Neural cell (in vitro differentiated cells): ENCODE data around the gene PIK3R3. TPM values are rescaled to one million over a fixed set of nuclear protein-coding genes. Genes with fewer than 3 reads are reported as not detected.

ENCODE experiments used
- H2AFZ ChIP-seq: fragments of 200-600, 300-800 bp; sonication (generic), shearing (Covaris generic); 2 replicates; pipeline ENCODE4 v1.6.0; 2014; ENCODE audit warnings: low read depth, mild to moderate bottlenecking, antibody characterized with exemption, low read length, moderate library complexity
- H3F3A ChIP-seq: fragments of 200-600 bp; shearing (Covaris generic); 2 replicates; pipeline ENCODE4 v1.6.1; 2016; ENCODE audit warnings: mild to moderate bottlenecking, moderate library complexity, mixed read lengths, antibody characterized with exemption, low read length; ENCODE audit not compliant: insufficient read depth, poor library complexity, severe bottlenecking
- H3K27ac ChIP-seq: fragments of 200-600, 300-800 bp; sonication (generic), shearing (Covaris generic); 2 replicates; pipeline ENCODE4 v1.5.1; 2014; ENCODE audit warnings: mild to moderate bottlenecking, low read length, moderate library complexity
- H3K27me3 ChIP-seq: fragments of 300-800, 200-600 bp; sonication (generic), shearing (Covaris generic); 2 replicates; pipeline ENCODE4 v1.6.0; 2014; ENCODE audit warnings: mild to moderate bottlenecking, low read depth, low read length, moderate library complexity; ENCODE audit not compliant: insufficient read depth
- H3K36me3 ChIP-seq: fragments of 300-800, 200-600 bp; sonication (generic), shearing (Covaris generic); 2 replicates; pipeline ENCODE4 v1.5.1; 2014; ENCODE audit warnings: mild to moderate bottlenecking, antibody characterized with exemption, low read length, moderate library complexity; ENCODE audit not compliant: insufficient read depth
- H3K4me2 ChIP-seq: fragments of 300-800, 200-600 bp; sonication (generic), shearing (Covaris generic); 2 replicates; pipeline ENCODE4 v1.6.0; 2014; ENCODE audit warnings: mild to moderate bottlenecking, low read length
- H3K4me3 ChIP-seq: fragments of 300-800, 200-600 bp; sonication (generic), shearing (Covaris generic); 2 replicates; pipeline ENCODE4 v1.5.1; 2014; ENCODE audit warnings: mild to moderate bottlenecking, low read length, moderate library complexity
- H3K79me2 ChIP-seq: fragments of 200-600 bp; shearing (Covaris generic); replicated peaks from 2 replicates; pipeline ENCODE4 v1.6.0; 2014; ENCODE audit warnings: mild to moderate bottlenecking, low read length, moderate library complexity; ENCODE audit not compliant: insufficient read depth
- H3K9ac ChIP-seq: fragments of 300-800, 200-600 bp; sonication (generic), shearing (Covaris generic); 2 replicates; pipeline ENCODE4 v1.6.1; 2016; ENCODE audit warnings: mild to moderate bottlenecking, low read length, mixed read lengths
- H3K9me2 ChIP-seq: fragments of 200-600 bp; shearing (Covaris generic); 2 replicates; pipeline ENCODE4 v1.6.1; 2016; ENCODE audit warnings: mild to moderate bottlenecking, low read length, mixed read lengths; ENCODE audit not compliant: insufficient read depth
- H3K9me3 ChIP-seq: fragments of 200-600, 300-800 bp; sonication (generic), shearing (Covaris generic); 2 replicates; pipeline ENCODE4 v1.6.1; 2016; ENCODE audit warnings: mild to moderate bottlenecking, mixed run types, low read length, moderate library complexity, mixed read lengths
- H4K20me1 ChIP-seq: fragments of 200-600 bp; shearing (Covaris generic); 2 replicates; pipeline ENCODE4 v1.6.1; 2016; ENCODE audit warnings: mild to moderate bottlenecking, mixed run types; ENCODE audit not compliant: insufficient read depth
- CTCF ChIP-seq: fragments of 450-650 bp; IDR thresholded peaks from 2 replicates; pipeline ENCODE4 v1.5.1; 2014; ENCODE audit warnings: antibody characterized with exemption, mild to moderate bottlenecking, moderate library complexity; ENCODE audit not compliant: poor library complexity, severe bottlenecking
- EP300 ChIP-seq: fragments of 450-650 bp; conservative IDR thresholded peaks from 2 replicates; pipeline ENCODE4 v1.6.1; 2014; ENCODE audit warnings: antibody characterized with exemption, mild to moderate bottlenecking, moderate library complexity; ENCODE audit not compliant: poor library complexity, severe bottlenecking
- EZH2 ChIP-seq: fragments of 200-600, 300-800 bp; shearing (Covaris generic), sonication (generic); IDR thresholded peaks from 2 replicates; pipeline ENCODE4 v1.6.1; 2014; ENCODE audit warnings: antibody characterized with exemption, low read length, borderline replicate concordance, mild to moderate bottlenecking; ENCODE audit not compliant: insufficient read depth, poor library complexity, severe bottlenecking
- MXI1 ChIP-seq: fragments of 450-650 bp; conservative IDR thresholded peaks from 2 replicates; pipeline ENCODE4 v1.6.1; 2014; ENCODE audit warnings: antibody characterized with exemption, mild to moderate bottlenecking; ENCODE audit not compliant: poor library complexity, severe bottlenecking
- POLR2AphosphoS5 ChIP-seq: IDR thresholded peaks from 2 replicates; pipeline ENCODE4 v1.6.1; 2012
- RAD21 ChIP-seq: fragments of 450-650 bp; conservative IDR thresholded peaks from 2 replicates; pipeline ENCODE4 v1.6.1; 2014; ENCODE audit warnings: antibody characterized with exemption, mild to moderate bottlenecking, moderate library complexity
- REST ChIP-seq: IDR thresholded peaks from 2 replicates; pipeline ENCODE4 v1.6.1; 2012; ENCODE audit warnings: borderline replicate concordance
- SMC3 ChIP-seq: fragments of 450-650 bp; conservative IDR thresholded peaks from 2 replicates; pipeline ENCODE4 v1.6.1; 2014; ENCODE audit warnings: antibody characterized with exemption, mild to moderate bottlenecking, moderate library complexity; ENCODE audit not compliant: poor library complexity
- TAF1 ChIP-seq: IDR thresholded peaks from 2 replicates; pipeline ENCODE4 v1.6.1; 2012; ENCODE audit warnings: low read depth
- polyA plus RNA-seq: library from polyadenylated mRNA; depleted of rRNA; stranded (reverse); fragments of >200 nt; gene quantifications from 2 replicates; pipeline ENCODE4 v1.2.3, GENCODE V29; 2014

Gene PIK3R3
- polyA plus RNA-seq, 1 donor from 2014 or later = 119 TPM

DNA sequence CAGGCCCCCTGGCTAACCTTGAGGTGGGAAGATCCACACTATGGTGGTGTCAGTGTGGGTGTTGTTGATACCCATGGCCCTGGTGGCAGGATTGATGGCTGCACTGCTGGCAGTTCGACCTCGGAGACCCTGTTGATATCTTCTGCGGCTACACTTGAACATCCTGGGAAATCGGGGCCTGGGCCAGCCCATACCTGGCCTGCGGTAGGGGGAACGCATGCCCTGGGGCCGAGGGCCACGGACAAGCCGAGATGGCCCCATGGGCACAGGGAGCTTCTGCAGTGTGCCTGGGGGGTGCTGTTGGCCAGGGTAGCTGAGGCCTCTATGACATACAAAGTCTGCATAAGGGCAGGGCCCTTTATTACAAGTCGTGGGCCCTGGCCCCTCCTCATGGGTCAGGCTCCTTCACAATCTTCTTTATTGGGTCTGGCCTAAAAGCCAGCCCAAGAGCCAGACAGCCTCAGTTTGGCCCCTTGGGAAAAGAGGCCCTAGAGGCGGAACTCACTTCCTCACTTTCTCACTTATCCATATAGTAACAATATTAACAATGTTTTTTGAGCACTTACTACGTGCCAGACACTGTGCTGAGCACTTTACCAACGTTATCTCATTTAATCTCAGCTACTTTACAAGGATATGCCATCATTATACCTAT, 43.9 kb upstream of the PIK3R3 start, which contains the start of gene P3R3URF:
Gene P3R3URF (minus strand): TSS at position 278 of the 655 bp plus-strand sequence. CDS start 17 bp downstream, at position 261.
- no peak for TF ChIP-seq RAD21
- no peak for TF ChIP-seq CTCF
- no peak for TF ChIP-seq EP300
- TF ChIP-seq POLR2AphosphoS5 = no peak
- no peak for TF ChIP-seq EZH2
- no peak for TF ChIP-seq TAF1
- TF ChIP-seq SMC3 = no peak
- TF ChIP-seq MXI1 = no peak
- no peak for TF ChIP-seq REST
- Histone ChIP-seq H3K9me2 (no peaks in the 10 kb centered on the region), H3K4me3 (no peak within 1 kb of the TSS), H3K9ac (no peak within 1 kb of the TSS), H3K79me2 (no peaks in the 10 kb centered on the region), H3K36me3 (no peaks in the 10 kb centered on the region), H3K27me3 (no peaks in the 10 kb centered on the region), H3K4me2 (no peak within 1 kb of the TSS), H3F3A (no peaks in the 10 kb centered on the region), H3K9me3 (no peaks in the 10 kb centered on the region), H2AFZ (no peak within 1 kb of the TSS), H3K27ac (peak within 1 kb of the TSS; percentile 57), H4K20me1 (no peaks in the 10 kb centered on the region)

GRCh38 chr1:46175243-46175642, 42.8 kb upstream of the PIK3R3 start:
- Histone ChIP-seq H3K27me3 (no peaks in the 10 kb centered on the region), H3K79me2 (no peaks in the 10 kb centered on the region), H2AFZ (no peak overlapping the region), H3K9me2 (no peaks in the 10 kb centered on the region), H3K9ac (no peak overlapping the region), H3K4me2 (no peak overlapping the region), H3K36me3 (no peaks in the 10 kb centered on the region), H3K9me3 (no peaks in the 10 kb centered on the region), H3K27ac (peak overlapping the region; percentile 57), H4K20me1 (no peaks in the 10 kb centered on the region), H3F3A (no peaks in the 10 kb centered on the region), H3K4me3 (no peak overlapping the region)
- no peak for TF ChIP-seq RAD21
- no peak for TF ChIP-seq CTCF
- no peak for TF ChIP-seq EP300
- no peak for TF ChIP-seq MXI1
- TF ChIP-seq REST = no peak
- TF ChIP-seq TAF1 = no peak
- no peak for TF ChIP-seq POLR2AphosphoS5
- no peak for TF ChIP-seq SMC3
- no peak for TF ChIP-seq EZH2
